C4-2B (cell line): Measurements from ENCODE around the gene CIT.

ENCODE experiments used
- H3K27ac ChIP-seq: fragments of 450-650 bp; 2 replicates; pipeline ENCODE4 v1.5.1; 2017
- CTCF ChIP-seq: fragments of 450-650 bp; conservative IDR thresholded peaks from 2 replicates; pipeline ENCODE4 v1.5.1; 2017; ENCODE audit warnings: mild to moderate bottlenecking
- ZFX ChIP-seq: fragments of 450-650 bp; IDR thresholded peaks from 2 replicates; pipeline ENCODE4 v1.6.1; 2017

Gene CIT

GRCh38 chr12:119883237-119883636 lies 6.1 kb upstream of the CIT start:
- H3K27ac ChIP-seq: no peak overlapping the region
- TF ChIP-seq ZFX: no peak
- TF ChIP-seq CTCF: no peak

GRCh38 chr12:119877639-119877948 lies 474 bp upstream of the CIT start:
- H3K27ac ChIP-seq: peak overlapping the region; percentile 92
- TF ChIP-seq ZFX (no peak), CTCF (no peak)

- no peak overlapping the region for H3K27ac ChIP-seq
- TF ChIP-seq ZFX: no peak
Measured at GRCh38 chr12:119870457-119870856, 6.7 kb downstream of the CIT start.

- no peak overlapping the region for H3K27ac ChIP-seq
Measured at GRCh38 chr12:119869720-119870119, 7.4 kb downstream of the CIT start.

GRCh38 chr12:119868992-119869391 lies 8.1 kb downstream of the CIT start:
- TF ChIP-seq ZFX (no peak), CTCF (no peak)
- H3K27ac ChIP-seq: no peak overlapping the region

More at GRCh38 chr12:119869720-119870119, 7.4 kb downstream of the CIT start:
- TF ChIP-seq CTCF (no peak), ZFX (no peak)

- TF ChIP-seq ZFX (no peak), CTCF (no peak)
- H3K27ac ChIP-seq: no peak overlapping the region
Measured at GRCh38 chr12:119864591-119864990, 12.5 kb downstream of the CIT start.

GRCh38 chr12:119859241-119859640 lies 17.9 kb downstream of the CIT start:
- TF ChIP-seq ZFX (no peak), CTCF (no peak)
- H3K27ac ChIP-seq: no peak overlapping the region

GRCh38 chr12:119857041-119857591 lies 20.0 kb downstream of the CIT start:
- no peak for TF ChIP-seq CTCF
- TF ChIP-seq ZFX: no peak
- no peak overlapping the region for H3K27ac ChIP-seq
